K562 (cell line): ENCODE data around the gene MEX3C. TPM values are rescaled to one million over a fixed set of nuclear protein-coding genes. Genes with fewer than 3 reads are reported as not detected.

ENCODE experiments used
- polyA plus RNA-seq, 8 experiments: library from polyadenylated mRNA; depleted of rRNA in 4 of 8; stranded (reverse) in 5 of 8; unstranded in 3 of 8; fragments of >200 nt; fragmentation: Nextera tagmentation in 2 of 8; fragmentation: Illumina TruSeq in 1 of 8; extraction: Ambion mirVana in 2 of 8; extraction: Trizol in 1 of 8; gene quantifications; 2 replicates each; pipeline versions ENCODE4 v1.2.1 to v1.2.3, GENCODE V29; 2011 to 2014; ENCODE audit warnings: inconsistent platforms in 1 of 8, missing spikeins in 1 of 8
- total RNA-seq, 7 experiments: library from RNA; depleted of rRNA in 6 of 7; stranded (reverse); fragments of >200 nt in 6 of 7; fragmentation: Illumina TruSeq in 2 of 7; extraction: Trizol in 2 of 7; gene quantifications; 2 replicates each; pipeline versions ENCODE4 v1.2.1 to v1.2.3, GENCODE V29; 2011 to 2021; ENCODE audit warnings: low replicate concordance in 1 of 7

Gene MEX3C
- total and polyA plus RNA-seq, 9 of the 15 experiments (the other 6 are each of a cell fraction or from before 2014, with no cell fraction given): 2.4 to 14.2 (median 10.6) TPM

Other genes with a start within 250 kb of the MEX3C start
- 3.3 and 5.3 TPM in 2 replicates for gene ELAC1, start 229.6 kb downstream of the MEX3C start, total RNA-seq (2014; rRNA removed)
- gene ELAC1, start 229.6 kb downstream of the MEX3C start, total RNA-seq (2014; rRNA removed; fragmentation: Illumina TruSeq; extraction: Trizol): 4.5 and 6.1 TPM in 2 replicates
- gene ELAC1, start 229.6 kb downstream of the MEX3C start, total RNA-seq (2015; rRNA removed; fragmentation: Illumina TruSeq; extraction: Trizol): 4.9 and 5.4 TPM in 2 replicates
- 4.0 and 5.1 TPM in 2 replicates for gene ELAC1, start 229.6 kb downstream of the MEX3C start, total RNA-seq (2021)
- 4.3 and 5.0 TPM in 2 replicates for gene ELAC1, start 229.6 kb downstream of the MEX3C start, polyA plus RNA-seq (2011; rRNA removed)
- gene ELAC1, start 229.6 kb downstream of the MEX3C start, polyA plus RNA-seq (2014; fragmentation: Illumina TruSeq; extraction: Trizol): 6.5 and 7.5 TPM in 2 replicates
- gene ELAC1, start 229.6 kb downstream of the MEX3C start, polyA plus RNA-seq (2014; fragmentation: Nextera tagmentation; extraction: Ambion mirVana): 1 to 10 TPM; 3.7 to 4.6 TPM
- gene ELAC1, start 229.6 kb downstream of the MEX3C start, polyA plus RNA-seq (2014; rRNA removed): 5.2 and 7.7 TPM in 2 replicates
- gene SMAD4, start 167.5 kb downstream of the MEX3C start, total RNA-seq (2014; rRNA removed): 40.7 and 41.0 TPM in 2 replicates
- gene SMAD4, start 167.5 kb downstream of the MEX3C start, total RNA-seq (2014; rRNA removed; fragmentation: Illumina TruSeq; extraction: Trizol): 51.6 and 55.5 TPM in 2 replicates
- gene SMAD4, start 167.5 kb downstream of the MEX3C start, total RNA-seq (2015; rRNA removed; fragmentation: Illumina TruSeq; extraction: Trizol): 31.1 and 32.8 TPM in 2 replicates
- 45.4 and 49.6 TPM in 2 replicates for gene SMAD4, start 167.5 kb downstream of the MEX3C start, total RNA-seq (2021)
- 55.0 and 69.3 TPM in 2 replicates for gene SMAD4, start 167.5 kb downstream of the MEX3C start, polyA plus RNA-seq (2011; rRNA removed)
- 34.6 and 39.4 TPM in 2 replicates for gene SMAD4, start 167.5 kb downstream of the MEX3C start, polyA plus RNA-seq (2014; fragmentation: Illumina TruSeq; extraction: Trizol)
- gene SMAD4, start 167.5 kb downstream of the MEX3C start, polyA plus RNA-seq (2014; fragmentation: Nextera tagmentation; extraction: Ambion mirVana): 1 to 10 TPM; 5.7 to 7.1 TPM
- 10.9 and 19.8 TPM in 2 replicates for gene SMAD4, start 167.5 kb downstream of the MEX3C start, polyA plus RNA-seq (2014; rRNA removed)